ENCODE results near the gene APCDD1. TPM values are rescaled to one million over a fixed set of nuclear protein-coding genes. Genes with fewer than 3 reads are reported as not detected.
"Not testable (repeated sequence)": the region's sequence is repeated elsewhere in the genome, so short reads cannot be mapped to it uniquely, and the experiment has no call there.

Gene APCDD1
- total RNA-seq, 2 experiments from 2014 or later: not detected

- CTCF ChIA-PET: no interaction called here
- Mint-ChIP-seq H3K4me3 (no peak overlapping the region), H3K9me3 (ENCODE audit: low read depth) (peaks cover 6% of the 10 kb centered on the region), H3K36me3 (no peaks in the 10 kb centered on the region), H3K27me3 (peaks cover 24% of the 10 kb centered on the region), H3K27ac (no peak overlapping the region), H3K4me1 (no peaks in the 10 kb centered on the region)
- no peak for ATAC-seq
- no peak for DNase-seq
Measured at GRCh38 chr18:10461989-10462388, 7.6 kb downstream of the APCDD1 start.

- DNase-seq: no peak
- ATAC-seq: no peak
- Mint-ChIP-seq H3K27ac (no peak overlapping the region), H3K4me1 (no peaks in the 10 kb centered on the region), H3K4me3 (no peak overlapping the region), H3K9me3 (ENCODE audit: low read depth) (peaks cover 6% of the 10 kb centered on the region), H3K36me3 (no peaks in the 10 kb centered on the region), H3K27me3 (peaks cover 19% of the 10 kb centered on the region)
- CTCF ChIA-PET: no interaction called here
Measured at GRCh38 chr18:10462597-10462996, 8.2 kb downstream of the APCDD1 start.

- Mint-ChIP-seq H3K4me1 (no peaks in the 10 kb centered on the region), H3K4me3 (no peak overlapping the region), H3K27ac (no peak overlapping the region), H3K27me3 (peaks cover 20% of the 10 kb centered on the region), H3K36me3 (no peaks in the 10 kb centered on the region), H3K9me3 (ENCODE audit: low read depth) (peaks cover 6% of the 10 kb centered on the region)
- ATAC-seq: no peak
- CTCF ChIA-PET: no interaction called here
- no peak for DNase-seq
Measured at GRCh38 chr18:10463096-10463495, 8.7 kb downstream of the APCDD1 start.

GRCh38 chr18:10463741-10464140 lies 9.3 kb downstream of the APCDD1 start:
- ATAC-seq (no peak), DNase-seq (no peak)
- CTCF ChIA-PET: no interaction called here
- Mint-ChIP-seq H3K27me3 (peaks cover 19% of the 10 kb centered on the region), H3K4me3 (no peak overlapping the region), H3K36me3 (no peaks in the 10 kb centered on the region), H3K4me1 (no peaks in the 10 kb centered on the region), H3K27ac (no peak overlapping the region), H3K9me3 (ENCODE audit: low read depth) (peaks cover 6% of the 10 kb centered on the region)

GRCh38 chr18:10464161-10464648 lies 9.8 kb downstream of the APCDD1 start:
- H3K4me3 Mint-ChIP-seq; DNase-seq; ATAC-seq; H3K9me3 Mint-ChIP-seq (ENCODE audit: low read depth); H3K36me3 Mint-ChIP-seq; H3K27ac Mint-ChIP-seq; H3K4me1 Mint-ChIP-seq; CTCF ChIA-PET: not testable (repeated sequence)
- H3K27me3 Mint-ChIP-seq: peaks cover 17% of the 10 kb centered on the region

- DNase-seq: no peak
- peaks cover 17% of the 10 kb centered on the region for H3K27me3 Mint-ChIP-seq
- peaks cover 6% of the 10 kb centered on the region for H3K9me3 Mint-ChIP-seq (ENCODE audit: low read depth)
- CTCF ChIA-PET: no interaction called here
- H3K27ac Mint-ChIP-seq: no peak overlapping the region
- H3K4me3 Mint-ChIP-seq: no peak overlapping the region
- ATAC-seq: no peak
- no peaks in the 10 kb centered on the region for H3K4me1 Mint-ChIP-seq
- no peaks in the 10 kb centered on the region for H3K36me3 Mint-ChIP-seq
Measured at GRCh38 chr18:10465174-10465939, 10.9 kb downstream of the APCDD1 start.

GRCh38 chr18:10470429-10470828 lies 16.0 kb downstream of the APCDD1 start:
- no peak overlapping the region for H3K4me3 Mint-ChIP-seq
- no peak overlapping the region for H3K27ac Mint-ChIP-seq
- H3K9me3 Mint-ChIP-seq (ENCODE audit: low read depth): no peaks in the 10 kb centered on the region
- CTCF ChIA-PET: no interaction called here
- no peak for DNase-seq
- no peaks in the 10 kb centered on the region for H3K4me1 Mint-ChIP-seq
- peaks cover 12% of the 10 kb centered on the region for H3K27me3 Mint-ChIP-seq
- ATAC-seq: no peak
- H3K36me3 Mint-ChIP-seq: no peaks in the 10 kb centered on the region

- ATAC-seq (no peak), DNase-seq (no peak)
- H3K36me3 Mint-ChIP-seq: no peaks in the 10 kb centered on the region
- H3K4me1 Mint-ChIP-seq: no peaks in the 10 kb centered on the region
- H3K4me3 Mint-ChIP-seq: no peak overlapping the region
- no peak overlapping the region for H3K27ac Mint-ChIP-seq
- H3K27me3 Mint-ChIP-seq: peaks cover 20% of the 10 kb centered on the region
- CTCF ChIA-PET: no interaction called here
- H3K9me3 Mint-ChIP-seq (ENCODE audit: low read depth): no peaks in the 10 kb centered on the region
Measured at GRCh38 chr18:10471574-10471973, 17.1 kb downstream of the APCDD1 start.

GRCh38 chr18:10473132-10473531 lies 18.7 kb downstream of the APCDD1 start:
- Mint-ChIP-seq H3K4me3 (no peak overlapping the region), H3K9me3 (ENCODE audit: low read depth) (no peaks in the 10 kb centered on the region), H3K27me3 (peaks cover 19% of the 10 kb centered on the region), H3K36me3 (no peaks in the 10 kb centered on the region), H3K4me1 (no peaks in the 10 kb centered on the region), H3K27ac (no peak overlapping the region)
- CTCF ChIA-PET: no interaction called here
- no peak for ATAC-seq
- no peak for DNase-seq

GRCh38 chr18:10474309-10474708 lies 19.9 kb downstream of the APCDD1 start:
- no peak overlapping the region for H3K27ac Mint-ChIP-seq
- H3K27me3 Mint-ChIP-seq: peaks cover 27% of the 10 kb centered on the region
- no peaks in the 10 kb centered on the region for H3K9me3 Mint-ChIP-seq (ENCODE audit: low read depth)
- peaks cover 4% of the 10 kb centered on the region for H3K4me1 Mint-ChIP-seq
- no peaks in the 10 kb centered on the region for H3K36me3 Mint-ChIP-seq
- ATAC-seq (no peak), DNase-seq (no peak)
- no peak overlapping the region for H3K4me3 Mint-ChIP-seq
- CTCF ChIA-PET: no interaction called here

- Mint-ChIP-seq H3K4me3 (no peak overlapping the region), H3K27ac (no peak overlapping the region), H3K27me3 (peaks cover 28% of the 10 kb centered on the region), H3K9me3 (ENCODE audit: low read depth) (no peaks in the 10 kb centered on the region), H3K4me1 (peaks cover 4% of the 10 kb centered on the region), H3K36me3 (no peaks in the 10 kb centered on the region)
- DNase-seq (no peak), ATAC-seq (no peak)
- CTCF ChIA-PET: no interaction called here
Measured at GRCh38 chr18:10475276-10475653, 20.8 kb downstream of the APCDD1 start.

- Mint-ChIP-seq H3K4me1 (peaks cover 4% of the 10 kb centered on the region), H3K36me3 (no peaks in the 10 kb centered on the region), H3K27me3 (peaks cover 28% of the 10 kb centered on the region), H3K4me3 (no peak overlapping the region), H3K9me3 (ENCODE audit: low read depth) (no peaks in the 10 kb centered on the region), H3K27ac (no peak overlapping the region)
- DNase-seq (no peak), ATAC-seq (no peak)
- CTCF ChIA-PET: no interaction called here
Measured at GRCh38 chr18:10475654-10476291, 21.3 kb downstream of the APCDD1 start.

GRCh38 chr18:10476338-10476791 lies 21.9 kb downstream of the APCDD1 start:
- CTCF ChIA-PET: no interaction called here
- H3K27ac Mint-ChIP-seq: no peak overlapping the region
- H3K4me3 Mint-ChIP-seq: no peak overlapping the region
- H3K4me1 Mint-ChIP-seq: peaks cover 5% of the 10 kb centered on the region
- H3K36me3 Mint-ChIP-seq: no peaks in the 10 kb centered on the region
- H3K27me3 Mint-ChIP-seq: peaks cover 31% of the 10 kb centered on the region
- DNase-seq: no peak
- no peaks in the 10 kb centered on the region for H3K9me3 Mint-ChIP-seq (ENCODE audit: low read depth)
- ATAC-seq: no peak

GRCh38 chr18:10477121-10477862 lies 22.9 kb downstream of the APCDD1 start:
- ATAC-seq (no peak), DNase-seq (no peak)
- Mint-ChIP-seq H3K36me3 (no peaks in the 10 kb centered on the region), H3K27ac (no peak overlapping the region), H3K9me3 (ENCODE audit: low read depth) (no peaks in the 10 kb centered on the region), H3K27me3 (peaks cover 31% of the 10 kb centered on the region), H3K4me1 (peaks cover 6% of the 10 kb centered on the region), H3K4me3 (no peak overlapping the region)
- CTCF ChIA-PET: no interaction called here

Data from activated CD8-positive, alpha-beta memory T cell treated with anti-CD3 and anti-CD28 coated beads, Interleukin-2, amount 10 ng/mL, durations not matched to agents 7 days and 5 days (primary cell).